Fibroblast of lung (primary cell): ENCODE results near the gene JARID2.

Experiments
- CTCF ChIP-seq, 2 donors: IDR thresholded peaks in 1 of 2; conservative IDR thresholded peaks in 1 of 2; 1 replicate in 1 of 2; 2 replicates in 1 of 2; pipeline ENCODE4 v1.5.1; 2011 to 2012; ENCODE audit warnings: low read length in 2 of 2, control low read depth in 1 of 2, inconsistent platforms in 1 of 2, low read depth in 1 of 2, mild to moderate bottlenecking in 1 of 2
- EZH2 ChIP-seq: IDR thresholded peaks from 2 replicates; pipeline ENCODE4 v1.5.1; 2012; ENCODE audit warnings: low read length, control low read depth, mild to moderate bottlenecking; ENCODE audit errors: missing control alignments

- no peak for TF ChIP-seq CTCF (conservative IDR thresholded peaks at IDR 0.05 in 1 of 2, IDR thresholded peaks at IDR 0.05 in 1 of 2; ENCODE audit: low read depth in 1 of 2, low read length in 2 of 2)
- no peak for TF ChIP-seq EZH2
Measured at GRCh38 chr6:15553736-15554294, 307.9 kb downstream of the JARID2 start.
